GM12878 (cell line): ENCODE data around the gene FUS. TPM values are rescaled to one million over a fixed set of nuclear protein-coding genes. Genes with fewer than 3 reads are reported as not detected.

Source experiments
- ATAC-seq: fragments of 200-7000 bp; cut with Tn5 transposase; 3 replicates; pipeline ENCODE4 v1.9.1; 2020; ENCODE audit warnings: mild to moderate bottlenecking, moderate library complexity
- BruUV-seq: library from RNA; stranded (reverse); fragments of 400-500 nt; replicated peaks from 2 replicates; lab custom pipeline; 2021; lab: Mats Ljungman, UMichigan
- CTCF ChIA-PET: fragments of 300-600 bp; sonication (Branson Sonifier 250); formaldehyde crosslinking; extraction: SDS; loops from one replicate; lab custom pipeline; 2021; ENCODE audit warnings: inconsistent platforms; lab: Yijun Ruan, JAX
- POLR2A ChIA-PET: fragments of 350-600 bp; formaldehyde crosslinking; extraction: SDS; loops from one replicate; lab custom pipeline; 2021; ENCODE audit warnings: inconsistent platforms; lab: Charles Lee
- RAD21 ChIA-PET: fragments of 300-600 bp; sonication (Branson Sonifier 250); formaldehyde crosslinking; loops from one replicate; lab custom pipeline; 2023; ENCODE audit warnings: antibody characterized with exemption; ENCODE audit not compliant: unreplicated experiment; lab: Charles Lee
- SMC1A ChIA-PET: fragments of 300-600 bp; sonication (Branson Sonifier 250); formaldehyde crosslinking; loops from one replicate; lab custom pipeline; 2023; ENCODE audit not compliant: unreplicated experiment, uncharacterized antibody; lab: Charles Lee
- DNase-seq: peaks from one replicate; pipeline ENCODE4 v3.0.0-alpha.2; 2011; ENCODE audit warnings: low read depth, low spot score
- FAIRE-seq: peaks from 3 replicates; lab custom pipeline; 2011; peaks lifted over from hg19 to GRCh38; lab: Jason Lieb, UNC
- H2AFZ ChIP-seq: 2 replicates; pipeline ENCODE4 v1.6.0; 2011; ENCODE audit warnings: low read depth, low read length, control low read depth; ENCODE audit not compliant: control insufficient read depth
- H3K27ac ChIP-seq: 2 replicates; pipeline ENCODE4 v1.5.1; 2011; ENCODE audit warnings: control low read depth; ENCODE audit not compliant: control insufficient read depth, insufficient read depth
- H3K27me3 ChIP-seq, 2 experiments: replicated peaks in 1 of 2; 2 replicates each; pipeline versions ENCODE4 v1.6.0 to v1.6.1; 2011; ENCODE audit warnings: low read length in 1 of 2; ENCODE audit not compliant: control insufficient read depth in 2 of 2, insufficient read depth in 2 of 2
- H3K36me3 ChIP-seq, 2 experiments: 2 replicates each; pipeline ENCODE4 v1.5.1; 2011; ENCODE audit warnings: low read length in 1 of 2; ENCODE audit not compliant: control insufficient read depth in 2 of 2, insufficient read depth in 2 of 2
- H3K4me1 ChIP-seq: 2 replicates; pipeline ENCODE4 v1.6.1; 2011; ENCODE audit warnings: mild to moderate bottlenecking, low read length, moderate library complexity, mixed read lengths; ENCODE audit not compliant: control insufficient read depth, insufficient read depth
- H3K4me2 ChIP-seq: 2 replicates; pipeline ENCODE4 v1.6.0; 2011; ENCODE audit warnings: control low read depth; ENCODE audit not compliant: control insufficient read depth, insufficient read depth
- H3K4me3 ChIP-seq: fragments of 200-600 bp; sonication (generic); 2 replicates; pipeline ENCODE4 v1.5.1; 2016
- H3K79me2 ChIP-seq: 2 replicates; pipeline ENCODE4 v1.6.0; 2011; ENCODE audit warnings: low read length; ENCODE audit not compliant: control insufficient read depth, insufficient read depth
- H3K9ac ChIP-seq: 2 replicates; pipeline ENCODE4 v1.8.0; 2011; ENCODE audit warnings: low read length, control low read depth, mixed read lengths; ENCODE audit not compliant: control insufficient read depth, insufficient read depth
- H3K9me3 ChIP-seq: replicated peaks from 3 replicates; pipeline ENCODE4 v1.5.1; 2011; ENCODE audit warnings: mild to moderate bottlenecking, low read length; ENCODE audit not compliant: control insufficient read depth, insufficient read depth
- H4K20me1 ChIP-seq: 2 replicates; pipeline ENCODE4 v1.6.0; 2011; ENCODE audit not compliant: control insufficient read depth, insufficient read depth
- CHD1 ChIP-seq: IDR thresholded peaks from 2 replicates; pipeline ENCODE4 v1.6.1; 2012; ENCODE audit warnings: low read depth, low read length, improper control_type of control experiment
- E4F1 ChIP-seq: fragments of 450-650 bp; IDR thresholded peaks from 2 replicates; pipeline ENCODE4 v1.6.1; 2018; ENCODE audit warnings: borderline replicate concordance, mild to moderate bottlenecking; ENCODE audit not compliant: partially characterized antibody
- ETV6 ChIP-seq, 2 experiments: fragments of 450-650 bp in 1 of 2; IDR thresholded peaks in 1 of 2; conservative IDR thresholded peaks in 1 of 2; 2 replicates each; pipeline ENCODE4 v1.6.1; 2014; ENCODE audit warnings: antibody characterized with exemption in 1 of 2, borderline replicate concordance in 1 of 2, low read depth in 1 of 2, mild to moderate bottlenecking in 1 of 2, moderate library complexity in 1 of 2
- TCF3 ChIP-seq: IDR thresholded peaks from 2 replicates; pipeline ENCODE4 v1.6.1; 2012; ENCODE audit warnings: low read depth, mild to moderate bottlenecking, low read length, borderline replicate concordance; ENCODE audit not compliant: insufficient read depth
- WGBS: methylation state at CpG from one replicate; pipeline ENCODE4 v1.1.6; 2016; ENCODE audit warnings: low lambda C conversion rate; ENCODE audit not compliant: insufficient replicate concordance, insufficient coverage; ENCODE audit errors: missing lambda C conversion rate; 5-methylcytosine and 5-hydroxymethylcytosine counted together
- in situ Hi-C: fragments of 300-500 bp; cut with MboI; formaldehyde crosslinking; loops from 9 replicates; pipeline ENCODE4 v1.14.3; 2018; ENCODE audit warnings: mixed read lengths
- intact Hi-C: fragments of 100-400 bp; cut with micrococcal nuclease; formaldehyde crosslinking; loops from one replicate; pipeline ENCODE4 v1.14.2; 2022; ENCODE audit not compliant: unreplicated experiment
- polyA plus RNA-seq, 11 experiments: library from polyadenylated mRNA; depleted of rRNA in 4 of 11; unstranded in 6 of 11; stranded (reverse) in 5 of 11; fragments of >200 nt; fragmentation: Nextera tagmentation in 4 of 11; fragmentation: Illumina TruSeq in 1 of 11; extraction: Ambion mirVana in 4 of 11; extraction: Trizol in 1 of 11; gene quantifications; 1 replicate in 1 of 11; 2 replicates in 10 of 11; pipeline versions ENCODE4 v1.2.1 to v1.2.3, GENCODE V29; 2011 to 2016; ENCODE audit warnings: inconsistent platforms in 2 of 11, missing spikeins in 2 of 11, low read depth in 1 of 11
- total RNA-seq, 4 experiments: library from RNA; depleted of rRNA in 3 of 4; stranded (reverse); fragments of >200 nt in 3 of 4; fragmentation: Illumina TruSeq in 1 of 4; extraction: Trizol in 1 of 4; gene quantifications; 2 replicates each; pipeline versions ENCODE4 v1.2.1 to v1.2.3, GENCODE V29; 2013 to 2021
- TF ChIP-seq, protein P1 (sequence below): IDR thresholded peaks from 2 replicates; pipeline ENCODE4 v1.6.1; 2012; ENCODE audit warnings: low read depth, low read length, improper control_type of control experiment

The FUS gene
- total and polyA plus RNA-seq, 10 of the 15 experiments (the other 5 are each of a cell fraction or from before 2014, with no cell fraction given), result 46.8 to 521 (median 347) TPM

- no peak for TF ChIP-seq ETV6 (conservative IDR thresholded peaks at IDR 0.05 in 1 of 2, IDR thresholded peaks at IDR 0.05 in 1 of 2; ENCODE audit: borderline replicate concordance in 1 of 2, low read depth in 1 of 2)
Measured at GRCh38 chr16:31130899-31131298, 49.0 kb upstream of the FUS start (continued).

GRCh38 chr16:31131416-31131815, 48.5 kb upstream of the FUS start:
- no TSS peak for BruUV-seq

More at GRCh38 chr16:31131416-31131815, 48.5 kb upstream of the FUS start:
- in situ Hi-C loops, result no loop called here
- H4K20me1 ChIP-seq, result no peaks in the 10 kb centered on the region
- H3K27ac ChIP-seq, result no peak overlapping the region
- no peaks in the 10 kb centered on the region; a peak in 2 of 4 replicates for H3K36me3 ChIP-seq
- H3K4me2 ChIP-seq, result no peak overlapping the region
- ChIA-PET RAD21 (no interaction called here), POLR2A (no interaction called here), CTCF (no interaction called here), SMC1A (no interaction called here)
- no peak overlapping the region for H3K4me3 ChIP-seq
- H2AFZ ChIP-seq, result no peak overlapping the region
- ATAC-seq (no peak), DNase-seq (no peak), FAIRE-seq (no peak)
- no peaks in the 10 kb centered on the region for H3K79me2 ChIP-seq
- no peak overlapping the region for H3K9ac ChIP-seq
- intact Hi-C loops, result no loop called here
- TF ChIP-seq TCF3 (no peak), CHD1 (no peak), E4F1 (no peak)
- TF ChIP-seq, protein P1, sequence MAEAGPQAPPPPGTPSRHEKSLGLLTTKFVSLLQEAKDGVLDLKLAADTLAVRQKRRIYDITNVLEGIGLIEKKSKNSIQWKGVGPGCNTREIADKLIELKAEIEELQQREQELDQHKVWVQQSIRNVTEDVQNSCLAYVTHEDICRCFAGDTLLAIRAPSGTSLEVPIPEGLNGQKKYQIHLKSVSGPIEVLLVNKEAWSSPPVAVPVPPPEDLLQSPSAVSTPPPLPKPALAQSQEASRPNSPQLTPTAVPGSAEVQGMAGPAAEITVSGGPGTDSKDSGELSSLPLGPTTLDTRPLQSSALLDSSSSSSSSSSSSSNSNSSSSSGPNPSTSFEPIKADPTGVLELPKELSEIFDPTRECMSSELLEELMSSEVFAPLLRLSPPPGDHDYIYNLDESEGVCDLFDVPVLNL, result no peak
- no peaks in the 10 kb centered on the region for H3K4me1 ChIP-seq
- no peaks in the 10 kb centered on the region for H3K9me3 ChIP-seq
- WGBS, result 94% methylated on average over 11 of the region's 11 CpGs
- H3K27me3 ChIP-seq, result no peaks in the 10 kb centered on the region
